Tibial artery (tissue), 4 donors: ENCODE results near the gene SUSD6.

Experiments
- DNase-seq, 2 donors: peaks; one replicate each; pipeline ENCODE4 v3.0.0-alpha.2; 2019
- H3K27ac ChIP-seq, 2 donors: fragments of 200-600 bp; sonication (generic) in 1 of 2; 1 replicate in 1 of 2; 2 replicates in 1 of 2; pipeline ENCODE4 v1.5.1; 2018 to 2019; ENCODE audit warnings: mild to moderate bottlenecking in 1 of 2
- H3K27me3 ChIP-seq, 2 donors: fragments of 200-600 bp; sonication (generic) in 1 of 2; one replicate each; pipeline versions ENCODE4 v1.5.1 to v1.6.0; 2016 to 2019
- H3K36me3 ChIP-seq, 3 donors: fragments of 200-600 bp; sonication (generic) in 2 of 3; one replicate each; pipeline ENCODE4 v1.5.1; 2016 to 2019; ENCODE audit warnings: mild to moderate bottlenecking in 2 of 3
- H3K4me1 ChIP-seq, 4 donors: fragments of 200-600 bp; sonication (generic) in 2 of 4; 1 replicate in 3 of 4; 2 replicates in 1 of 4; pipeline ENCODE4 v1.5.1; 2016 to 2019
- H3K4me3 ChIP-seq, 2 donors: fragments of 200-600 bp; sonication (generic) in 1 of 2; 1 replicate in 1 of 2; 2 replicates in 1 of 2; pipeline ENCODE4 v1.5.1; 2018 to 2019; ENCODE audit warnings: mild to moderate bottlenecking in 2 of 2
- H3K9me3 ChIP-seq, 3 donors: fragments of 200-600 bp; sonication (generic) in 1 of 3; one replicate each; pipeline ENCODE4 v1.5.1; 2016 to 2019
- CTCF ChIP-seq, 2 experiments: fragments of 200-600 bp in 1 of 2; fragments of 450-650 bp in 1 of 2; IDR thresholded peaks; one replicate each; pipeline ENCODE4 v1.5.1; 2017 to 2019; ENCODE audit warnings: antibody characterized with exemption in 2 of 2, mild to moderate bottlenecking in 1 of 2, moderate library complexity in 1 of 2
- intact Hi-C: fragments of 100-400 bp; cut with DNase I; formaldehyde crosslinking; loops from one replicate; pipeline ENCODE4 v1.15.0; 2023; ENCODE audit warnings: low total_unique reads

Gene SUSD6

GRCh38 chr14:69749956-69750355 lies 138.6 kb downstream of the SUSD6 start:
- Histone ChIP-seq H3K9me3 (no peaks in the 10 kb centered on the region), H3K27me3 (no peaks in the 10 kb centered on the region), H3K4me1 (no peaks in the 10 kb centered on the region), H3K4me3 (no peak overlapping the region), H3K27ac (no peak overlapping the region), H3K36me3 (no peaks in the 10 kb centered on the region)
- intact Hi-C loops, result no loop called here
- TF ChIP-seq CTCF (IDR thresholded peaks at IDR 0.05), result no peak
- no peak for DNase-seq

DNA sequence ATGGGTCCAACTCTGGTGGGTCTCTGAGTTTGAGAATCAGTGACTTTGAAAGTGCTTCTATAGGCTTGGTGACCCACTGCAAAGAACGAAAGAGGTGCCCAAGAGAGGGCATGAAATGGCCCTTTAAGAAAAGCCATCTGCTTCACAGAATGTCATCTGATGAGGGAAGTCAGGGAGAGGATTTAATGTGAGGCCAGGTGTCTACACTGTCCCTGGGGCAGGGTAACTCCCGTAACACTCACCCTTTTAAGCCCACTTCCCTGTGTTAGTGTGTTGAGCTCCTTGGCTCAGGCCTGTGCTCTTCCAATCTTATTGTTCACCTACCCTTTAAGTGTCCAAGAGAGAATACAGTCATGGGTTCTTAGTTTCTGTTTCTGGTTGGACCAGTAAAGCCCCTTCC lies 139.1 kb downstream of the SUSD6 start:
- Histone ChIP-seq H3K4me3 (no peak overlapping the region), H3K27me3 (no peaks in the 10 kb centered on the region), H3K4me1 (no peaks in the 10 kb centered on the region), H3K36me3 (no peaks in the 10 kb centered on the region), H3K9me3 (no peaks in the 10 kb centered on the region), H3K27ac (no peak overlapping the region)
- no peak for TF ChIP-seq CTCF (IDR thresholded peaks at IDR 0.05)
- no peak for DNase-seq
- intact Hi-C loops, result no loop called here

GRCh38 chr14:69752773-69753172 lies 141.4 kb downstream of the SUSD6 start:
- H3K9me3 ChIP-seq, result no peaks in the 10 kb centered on the region
- no peaks in the 10 kb centered on the region for H3K27me3 ChIP-seq
- intact Hi-C loops, result no loop called here
- no peak overlapping the region for H3K27ac ChIP-seq
- no peaks in the 10 kb centered on the region for H3K36me3 ChIP-seq
- H3K4me1 ChIP-seq, result no peaks in the 10 kb centered on the region
- no peak overlapping the region for H3K4me3 ChIP-seq
- TF ChIP-seq CTCF (IDR thresholded peaks at IDR 0.05), result no peak
- DNase-seq, result no peak

GRCh38 chr14:69753860-69754259 lies 142.5 kb downstream of the SUSD6 start:
- no peak overlapping the region for H3K4me3 ChIP-seq
- H3K4me1 ChIP-seq, result no peaks in the 10 kb centered on the region
- intact Hi-C loops, result no loop called here
- no peaks in the 10 kb centered on the region for H3K36me3 ChIP-seq
- no peaks in the 10 kb centered on the region for H3K27me3 ChIP-seq
- TF ChIP-seq CTCF (IDR thresholded peaks at IDR 0.05), result no peak
- no peak for DNase-seq
- no peaks in the 10 kb centered on the region for H3K9me3 ChIP-seq
- H3K27ac ChIP-seq, result no peak overlapping the region

DNA sequence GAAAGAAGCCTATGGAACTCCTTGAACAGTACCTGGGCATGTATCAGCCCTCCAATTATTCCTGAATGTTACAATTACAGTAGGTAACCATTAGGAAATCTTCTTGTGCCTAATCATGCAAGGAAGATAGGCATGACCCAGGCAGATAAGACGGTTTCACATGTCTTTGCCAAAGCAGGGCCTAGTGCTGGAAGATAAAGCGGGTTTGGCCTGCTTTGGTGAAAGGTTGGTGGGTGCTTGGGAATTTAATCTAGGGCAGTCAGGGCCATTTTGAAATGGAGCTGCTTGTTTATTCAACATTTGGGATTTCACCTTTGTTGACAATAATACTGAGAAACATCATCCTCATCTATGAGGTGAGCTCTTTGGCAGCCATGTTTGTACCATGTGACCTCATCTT lies 143.1 kb downstream of the SUSD6 start:
- H3K36me3 ChIP-seq, result no peaks in the 10 kb centered on the region
- H3K4me1 ChIP-seq, result no peaks in the 10 kb centered on the region
- no peak overlapping the region for H3K27ac ChIP-seq
- TF ChIP-seq CTCF (IDR thresholded peaks at IDR 0.05), result no peak
- H3K27me3 ChIP-seq, result no peaks in the 10 kb centered on the region
- DNase-seq, result no peak
- no peaks in the 10 kb centered on the region for H3K9me3 ChIP-seq
- intact Hi-C loops, result no loop called here
- no peak overlapping the region for H3K4me3 ChIP-seq

GRCh38 chr14:69755296-69755695 lies 143.9 kb downstream of the SUSD6 start:
- no peak overlapping the region for H3K27ac ChIP-seq
- no peaks in the 10 kb centered on the region for H3K9me3 ChIP-seq
- intact Hi-C loops, result no loop called here
- no peaks in the 10 kb centered on the region for H3K4me1 ChIP-seq
- TF ChIP-seq CTCF (IDR thresholded peaks at IDR 0.05), result no peak
- no peak for DNase-seq
- no peaks in the 10 kb centered on the region for H3K27me3 ChIP-seq
- H3K4me3 ChIP-seq, result no peak overlapping the region
- H3K36me3 ChIP-seq, result no peaks in the 10 kb centered on the region
